DOHH2 (cell line): ENCODE data around the gene EML1.

Experiments used
- H3F3A ChIP-seq: fragments of 200-600 bp; sonication (generic), shearing (Covaris generic); 2 replicates; pipeline ENCODE4 v1.6.0; 2016; ENCODE audit warnings: antibody characterized with exemption, mild to moderate bottlenecking; ENCODE audit not compliant: control insufficient read depth, insufficient read depth
- H3K27ac ChIP-seq: fragments of 200-600 bp; sonication (generic); 2 replicates; pipeline ENCODE4 v1.5.1; 2014; ENCODE audit warnings: low read depth, mild to moderate bottlenecking, low read length, moderate library complexity
- H3K27me3 ChIP-seq: fragments of 200-600 bp; sonication (generic); 2 replicates; pipeline ENCODE4 v1.6.1; 2014; ENCODE audit warnings: mild to moderate bottlenecking, low read length, mixed read lengths; ENCODE audit not compliant: control insufficient read depth
- H3K36me3 ChIP-seq: fragments of 200-600 bp; sonication (generic); 2 replicates; pipeline ENCODE4 v1.6.1; 2014; ENCODE audit warnings: mild to moderate bottlenecking, low read length, moderate library complexity, mixed read lengths; ENCODE audit not compliant: control insufficient read depth
- H3K4me1 ChIP-seq: fragments of 200-600 bp; sonication (generic); 2 replicates; pipeline ENCODE4 v1.6.1; 2014; ENCODE audit warnings: mild to moderate bottlenecking, low read length, mixed read lengths; ENCODE audit not compliant: control insufficient read depth
- H3K4me2 ChIP-seq: fragments of 200-600 bp; sonication (generic); 2 replicates; pipeline ENCODE4 v1.6.0; 2014; ENCODE audit warnings: mild to moderate bottlenecking, low read length, moderate library complexity
- H3K4me3 ChIP-seq: fragments of 200-600 bp; sonication (generic); 2 replicates; pipeline ENCODE4 v1.5.1; 2014; ENCODE audit warnings: mild to moderate bottlenecking, low read length, mixed read lengths
- H3K79me2 ChIP-seq: fragments of 200-600 bp; sonication (generic); 2 replicates; pipeline ENCODE4 v1.6.1; 2014; ENCODE audit warnings: mild to moderate bottlenecking, low read length, mixed read lengths; ENCODE audit not compliant: control insufficient read depth
- H3K9me2 ChIP-seq: fragments of 200-600 bp; sonication (generic); replicated peaks from 2 replicates; pipeline ENCODE4 v1.6.1; 2014; ENCODE audit warnings: mild to moderate bottlenecking, low read length, mixed read lengths; ENCODE audit not compliant: control insufficient read depth
- H3K9me3 ChIP-seq: fragments of 200-600 bp; sonication (generic); 2 replicates; pipeline ENCODE4 v1.6.1; 2014; ENCODE audit warnings: antibody characterized with exemption, low read length, mixed read lengths; ENCODE audit not compliant: control insufficient read depth, insufficient read depth
- H4K20me1 ChIP-seq: fragments of 200-600 bp; sonication (generic); 2 replicates; pipeline ENCODE4 v1.6.0; 2014; ENCODE audit warnings: low read depth, mild to moderate bottlenecking, antibody characterized with exemption, low read length, moderate library complexity; ENCODE audit not compliant: control insufficient read depth, insufficient read depth
- CTCF ChIP-seq: fragments of 200-600 bp; sonication (generic); IDR thresholded peaks from one replicate; pipeline ENCODE4 v1.5.1; 2014; ENCODE audit warnings: antibody characterized with exemption, mild to moderate bottlenecking, low read depth, low read length; ENCODE audit not compliant: poor library complexity, severe bottlenecking
- EZH2phosphoT487 ChIP-seq: fragments of 200-600 bp; sonication (generic); IDR thresholded peaks from 2 replicates; pipeline ENCODE4 v1.6.1; 2017; ENCODE audit warnings: borderline replicate concordance, mild to moderate bottlenecking, antibody characterized with exemption, low read length, moderate library complexity, mixed read lengths

EML1 gene

GRCh38 chr14:99991331-99991730 is 198.1 kb downstream of the EML1 start:
- no peaks in the 10 kb centered on the region for H3K9me3 ChIP-seq
- H4K20me1 ChIP-seq = no peaks in the 10 kb centered on the region
- H3K27me3 ChIP-seq = 0 out of 2 replicates have a peak, but pooled peaks cover 2% of the 10 kb centered on the region
- H3F3A ChIP-seq = no peaks in the 10 kb centered on the region
- no peak overlapping the region for H3K27ac ChIP-seq
- H3K79me2 ChIP-seq = peaks cover 3% of the 10 kb centered on the region
- H3K4me1 ChIP-seq = peaks cover 7% of the 10 kb centered on the region
- no peaks in the 10 kb centered on the region for H3K36me3 ChIP-seq
- TF ChIP-seq EZH2phosphoT487 (no peak), CTCF (no peak)
- no peaks in the 10 kb centered on the region for H3K9me2 ChIP-seq
- H3K4me2 ChIP-seq = no peak overlapping the region
- H3K4me3 ChIP-seq = no peak overlapping the region
